GM04503 (cell line): Measurements from ENCODE around the gene PLEKHM2.

Experiments
- DNase-seq: peaks from one replicate; pipeline ENCODE4 v3.0.0-alpha.2; 2012; ENCODE audit warnings: low read depth

The PLEKHM2 gene

GRCh38 chr1:15738416-15739113 lies 54.4 kb downstream of the PLEKHM2 start:
- no peak for DNase-seq

- no peak for DNase-seq
These were observed 55.1 kb downstream of the PLEKHM2 start for GRCh38 chr1:15739259-15739658.

- DNase-seq = no peak
These were observed 55.6 kb downstream of the PLEKHM2 start for GRCh38 chr1:15739745-15740144.

DNA sequence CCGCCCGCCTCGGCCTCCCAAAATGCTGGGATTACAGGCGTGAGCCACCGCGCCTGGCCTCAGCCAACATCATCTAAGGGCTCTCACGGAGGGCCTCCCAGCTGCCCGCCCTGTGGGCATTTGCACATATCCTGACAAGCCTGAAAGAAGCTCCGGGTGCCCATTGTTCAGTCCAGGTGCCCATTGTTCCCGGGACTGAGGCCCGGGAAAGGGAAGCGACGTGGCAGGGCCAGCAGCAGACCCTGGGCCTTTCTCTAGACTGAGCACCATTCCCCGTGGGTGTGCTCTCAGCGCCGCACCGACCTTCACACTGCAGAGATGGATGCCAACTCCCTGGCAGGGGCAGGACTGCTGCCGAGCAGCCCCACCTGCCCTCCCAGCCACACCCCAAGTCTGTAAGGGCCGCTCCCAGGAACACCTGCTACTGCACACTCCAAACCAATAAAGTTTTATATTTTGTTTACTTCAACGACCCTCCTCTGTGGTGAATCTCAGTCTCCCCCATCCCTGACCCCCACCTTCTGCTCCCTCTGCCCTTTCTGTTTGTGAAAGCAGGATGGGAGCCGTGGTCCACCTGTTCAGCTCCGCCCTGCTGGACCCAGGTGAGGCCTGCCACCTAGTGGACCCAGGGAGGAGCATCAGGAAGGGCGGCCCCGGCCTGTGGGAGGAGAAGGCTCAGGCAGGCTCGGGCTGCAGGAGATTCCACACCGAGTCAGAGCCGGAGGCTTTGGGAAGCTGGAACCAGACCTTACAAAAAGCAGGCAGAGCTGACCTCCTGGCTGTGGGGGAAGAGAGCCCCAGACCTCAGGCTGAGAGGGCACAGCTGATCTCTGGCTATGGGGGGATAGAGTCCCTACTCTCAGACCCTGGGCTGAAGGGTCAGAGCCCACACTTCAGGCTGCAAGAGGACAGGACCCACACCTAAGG lies 57.1 kb downstream of the PLEKHM2 start:
- DNase-seq = no peak

GRCh38 chr1:15742339-15742801 lies 58.2 kb downstream of the PLEKHM2 start, which contains the start of gene TMEM82:
TSS of gene TMEM82 (plus strand) at chr1:15742499. CDS start at chr1:15742560, 61 bp downstream.
- DNase-seq = no peak

DNA sequence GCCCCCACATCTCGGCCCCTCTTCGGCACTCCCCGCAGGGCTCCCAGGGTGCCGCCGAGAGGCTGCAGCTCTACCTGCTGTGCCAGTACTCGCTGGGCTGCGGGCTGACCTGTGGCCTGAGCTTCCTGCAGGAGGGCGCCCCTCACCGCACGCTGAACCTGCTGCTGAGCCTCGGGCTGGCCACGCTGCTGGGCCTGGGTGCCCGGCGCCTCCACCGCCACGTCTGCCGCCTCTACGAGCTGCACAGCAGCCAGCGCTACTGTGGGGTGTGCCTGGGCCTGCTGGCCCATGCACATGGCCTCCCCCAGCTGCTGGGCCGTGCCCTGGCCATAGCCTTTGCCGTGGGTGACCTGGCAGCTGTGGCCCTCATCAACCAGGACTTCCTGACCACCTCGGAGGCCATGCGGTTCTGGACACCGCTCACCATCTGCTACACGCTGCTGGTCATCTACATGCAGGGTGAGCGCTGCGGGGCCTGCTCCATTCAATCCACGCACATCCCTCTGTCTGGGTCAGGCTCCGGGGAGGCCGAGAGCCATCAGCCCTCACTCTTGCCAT lies 60.1 kb downstream of the PLEKHM2 start:
- DNase-seq = no peak

- no peak for DNase-seq
These were observed 63.3 kb downstream of the PLEKHM2 start for GRCh38 chr1:15747378-15747777.

DNA sequence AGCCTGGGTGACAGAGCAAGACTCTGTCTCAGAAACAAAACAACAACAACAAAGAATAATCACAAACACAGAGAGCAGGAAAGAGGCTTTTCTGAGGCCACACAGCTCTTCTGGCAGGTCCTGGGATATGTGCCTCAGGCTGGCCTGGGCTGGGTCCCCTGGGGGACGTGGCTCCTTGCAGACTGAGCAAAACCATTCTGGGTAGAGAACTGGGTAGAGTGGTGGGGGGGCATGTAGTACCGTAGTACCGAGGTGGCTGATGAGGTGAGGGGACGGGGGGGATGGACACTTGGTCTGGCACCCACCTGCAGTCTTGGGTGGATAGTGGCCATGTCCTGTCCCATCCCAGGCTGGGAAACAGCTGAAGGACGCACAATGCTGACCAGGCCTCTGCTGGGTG lies 64.1 kb downstream of the PLEKHM2 start:
- DNase-seq = no peak

- no peak for DNase-seq
These were observed 64.7 kb downstream of the PLEKHM2 start for GRCh38 chr1:15748690-15749398.

- no peak for DNase-seq
These were observed 65.5 kb downstream of the PLEKHM2 start for GRCh38 chr1:15749399-15750291.

GRCh38 chr1:15750924-15751323 lies 66.8 kb downstream of the PLEKHM2 start:
- DNase-seq = no peak

DNA sequence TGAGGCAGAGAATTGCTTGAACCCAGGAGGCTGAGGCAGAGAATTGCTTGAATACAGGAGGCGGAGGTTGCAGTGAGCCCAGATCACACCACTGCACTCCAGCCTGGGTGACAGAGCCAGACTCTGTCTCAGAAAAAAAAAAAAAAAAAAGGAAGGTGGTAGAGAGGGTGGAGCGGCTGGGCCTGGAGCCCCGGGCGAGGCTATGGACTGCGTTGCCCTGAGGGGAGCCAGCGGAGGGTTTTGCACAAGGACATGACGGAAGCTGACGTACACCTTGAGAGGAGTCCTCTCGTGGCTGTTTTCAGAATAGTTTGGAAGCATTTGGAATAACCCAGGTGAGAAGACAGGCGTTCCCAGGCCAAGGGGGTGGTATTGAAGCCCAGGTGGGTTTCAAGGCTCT lies 67.6 kb downstream of the PLEKHM2 start:
- no peak for DNase-seq

DNA sequence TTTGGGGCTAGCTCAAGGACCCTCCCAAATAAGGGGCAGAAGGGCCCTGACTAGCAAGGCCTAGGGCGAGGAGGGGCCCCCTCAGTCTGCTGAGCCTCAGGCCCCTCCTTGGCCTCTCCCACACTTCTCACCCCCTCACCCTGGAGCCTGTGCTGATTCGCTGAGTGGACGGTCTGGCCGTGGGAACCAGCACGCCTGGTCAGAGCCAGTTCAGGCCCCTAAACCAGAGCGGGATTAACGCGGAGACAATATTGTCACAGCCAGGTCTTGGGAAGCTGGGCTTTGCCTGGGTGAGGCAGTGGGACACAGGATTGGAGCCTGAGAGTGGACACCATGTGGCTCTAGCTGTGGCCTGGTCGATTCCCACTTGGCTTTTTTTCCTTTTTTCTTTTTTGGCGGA lies 69.7 kb downstream of the PLEKHM2 start:
- DNase-seq = no peak

DNA sequence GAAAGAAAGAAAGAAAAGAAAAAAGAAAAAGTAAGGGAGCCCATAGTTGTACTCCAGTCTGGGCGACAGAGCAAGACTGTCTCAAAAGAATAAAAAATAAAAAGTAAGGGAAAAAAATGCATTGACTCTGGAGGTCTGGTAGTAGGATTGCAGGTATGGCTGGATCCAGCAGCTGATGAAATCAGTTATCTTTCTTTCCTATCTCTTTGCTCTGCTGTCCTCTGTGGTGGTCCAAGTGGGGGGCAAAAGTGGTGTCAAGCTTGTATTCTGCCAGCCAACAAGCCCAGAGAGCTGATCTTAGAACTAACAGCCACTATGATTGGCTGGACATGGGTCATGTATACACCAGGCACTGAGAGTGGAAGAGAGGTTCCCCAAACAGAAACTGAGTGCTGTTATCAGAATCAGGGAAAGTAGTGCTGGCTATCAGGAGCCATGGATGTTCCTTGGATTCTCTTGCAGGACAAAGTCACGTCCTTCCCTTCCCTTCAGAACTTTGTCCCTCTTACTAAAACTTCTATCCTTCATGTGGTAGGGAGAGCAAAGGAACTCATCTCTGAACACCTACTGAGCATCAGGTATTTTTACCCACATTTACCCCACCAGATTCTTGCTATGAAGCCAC lies 71.0 kb downstream of the PLEKHM2 start:
- DNase-seq = no peak

DNA sequence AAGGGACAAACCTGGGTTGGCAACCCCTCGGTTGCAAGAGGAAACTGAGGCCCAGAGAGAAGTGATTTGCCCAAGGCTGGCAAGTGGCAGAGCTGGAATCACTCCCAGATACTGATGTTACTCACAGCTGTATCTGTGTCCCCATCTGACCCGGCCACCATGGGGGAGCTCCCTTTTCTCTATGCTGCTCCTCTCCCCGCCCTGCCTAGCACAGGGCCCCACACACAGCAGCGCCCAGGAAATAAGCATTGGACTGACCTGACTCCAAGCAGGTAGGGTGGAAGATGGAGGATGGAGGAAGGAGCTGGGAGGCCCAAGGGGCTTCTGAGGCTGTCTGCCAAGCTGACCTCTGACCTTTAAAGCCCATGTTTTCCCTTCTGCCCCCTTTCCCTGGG lies 71.5 kb downstream of the PLEKHM2 start:
- DNase-seq = no peak

GRCh38 chr1:15756143-15757015 lies 72.3 kb downstream of the PLEKHM2 start:
- DNase-seq = no peak

- DNase-seq = no peak
These were observed 73.0 kb downstream of the PLEKHM2 start for GRCh38 chr1:15757016-15757543.

DNA sequence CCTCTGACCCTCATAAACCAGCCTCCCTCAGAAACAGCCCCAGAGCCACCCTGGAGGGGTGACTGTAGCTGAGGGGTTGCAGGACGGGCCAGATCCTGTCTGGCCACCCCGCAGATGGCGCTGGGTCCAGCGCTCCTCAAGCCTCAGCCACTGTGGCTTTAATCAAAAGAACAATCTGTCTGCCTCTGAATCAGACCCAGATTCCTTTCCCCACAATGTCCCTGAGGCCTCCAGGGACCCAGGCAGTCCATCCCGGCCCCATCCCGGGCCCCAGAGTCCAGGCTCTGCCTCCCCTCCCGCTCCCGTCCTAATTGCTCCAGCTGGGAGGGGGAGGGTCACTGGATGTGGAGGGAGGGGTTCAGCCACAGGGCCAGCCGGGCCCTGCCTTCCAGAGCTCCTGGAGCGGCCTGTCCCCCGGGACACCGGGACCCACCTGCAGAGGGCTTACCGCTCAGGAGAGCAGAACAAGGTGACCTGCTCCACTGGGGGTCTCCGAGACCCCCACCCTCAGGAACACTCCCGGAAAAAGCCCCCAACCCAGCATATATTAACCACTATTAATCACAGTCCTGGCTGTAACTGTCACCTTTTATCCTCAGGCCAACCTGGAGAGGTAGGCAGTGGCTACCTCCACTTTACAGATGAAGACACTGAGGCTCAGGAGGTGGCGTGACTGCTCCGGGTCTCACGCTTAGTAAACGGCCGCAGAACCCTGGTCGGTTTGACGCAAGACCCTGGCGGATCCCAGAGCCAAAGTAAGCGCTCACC lies 73.6 kb downstream of the PLEKHM2 start:
- DNase-seq = no peak
